H9 (cell line): ENCODE data around the gene ZNF567. TPM values are rescaled to one million over a fixed set of nuclear protein-coding genes. Genes with fewer than 3 reads are reported as not detected.
"Not testable (repeated sequence)": the region's sequence is repeated elsewhere in the genome, so short reads cannot be mapped to it uniquely, and the experiment has no call there.

Source experiments
- DNase-seq: peaks from one replicate; pipeline ENCODE4 v3.0.0-alpha.2; 2017
- H2AFZ ChIP-seq: one replicate; pipeline ENCODE4 v1.6.1; 2013; ENCODE audit warnings: mild to moderate bottlenecking, low read length, control low read depth, moderate library complexity
- H2AK5ac ChIP-seq: 2 replicates; pipeline ENCODE4 v1.6.1; 2013; ENCODE audit warnings: low read length, control low read depth, mixed read lengths; ENCODE audit not compliant: insufficient read length
- H2BK120ac ChIP-seq: one replicate; pipeline ENCODE4 v1.6.1; 2013; ENCODE audit warnings: low read depth, mild to moderate bottlenecking, low read length, control low read depth, inconsistent platforms; ENCODE audit not compliant: poor library complexity, severe bottlenecking
- H2BK12ac ChIP-seq: 2 replicates; pipeline ENCODE4 v1.6.1; 2013; ENCODE audit warnings: low read length, control low read depth, mixed read lengths, low read depth; ENCODE audit not compliant: insufficient read length
- H2BK15ac ChIP-seq: 2 replicates; pipeline ENCODE4 v1.6.1; 2013; ENCODE audit warnings: low read depth, low read length, control low read depth
- H2BK20ac ChIP-seq: one replicate; pipeline ENCODE4 v1.6.1; 2013; ENCODE audit warnings: low read depth, mild to moderate bottlenecking, low read length, control low read depth, inconsistent platforms; ENCODE audit not compliant: poor library complexity, severe bottlenecking
- H2BK5ac ChIP-seq: 2 replicates; pipeline ENCODE4 v1.6.1; 2013; ENCODE audit warnings: low read length, control low read depth, mixed read lengths; ENCODE audit not compliant: insufficient read length
- H3K14ac ChIP-seq: 2 replicates; pipeline ENCODE4 v1.6.1; 2013; ENCODE audit warnings: low read length, control low read depth; ENCODE audit not compliant: insufficient read depth
- H3K18ac ChIP-seq: 2 replicates; pipeline ENCODE4 v1.6.1; 2013; ENCODE audit warnings: low read depth, mild to moderate bottlenecking, mixed read lengths, low read length, control low read depth; ENCODE audit not compliant: insufficient read length
- H3K23ac ChIP-seq: 2 replicates; pipeline ENCODE4 v1.6.1; 2013; ENCODE audit warnings: low read length, control low read depth, mixed read lengths, low read depth; ENCODE audit not compliant: insufficient read length
- H3K23me2 ChIP-seq: 2 replicates; pipeline ENCODE4 v1.6.1; 2013; ENCODE audit warnings: low read depth, mild to moderate bottlenecking, mixed read lengths, low read length, control low read depth; ENCODE audit not compliant: insufficient read length, poor library complexity, severe bottlenecking
- H3K27ac ChIP-seq: 2 replicates; pipeline ENCODE4 v1.5.1; 2013; ENCODE audit warnings: low read length, control low read depth, mixed read lengths, low read depth; ENCODE audit not compliant: insufficient read length
- H3K27me3 ChIP-seq: 2 replicates; pipeline ENCODE4 v1.6.1; 2013; ENCODE audit warnings: low read length, control low read depth, inconsistent platforms; ENCODE audit not compliant: insufficient read depth
- H3K4ac ChIP-seq: 2 replicates; pipeline ENCODE4 v1.6.1; 2013; ENCODE audit warnings: low read depth, mild to moderate bottlenecking, control low read depth, inconsistent platforms, low read length, moderate library complexity
- H3K4me1 ChIP-seq: 2 replicates; pipeline ENCODE4 v1.6.1; 2013; ENCODE audit warnings: low read length, control low read depth, inconsistent platforms; ENCODE audit not compliant: insufficient read depth
- H3K4me2 ChIP-seq: 2 replicates; pipeline ENCODE4 v1.6.1; 2013; ENCODE audit warnings: low read length, control low read depth, mixed read lengths; ENCODE audit not compliant: insufficient read length, insufficient read depth
- H3K56ac ChIP-seq: 2 replicates; pipeline ENCODE4 v1.6.1; 2013; ENCODE audit warnings: low read depth, mild to moderate bottlenecking, mixed read lengths, low read length, control low read depth; ENCODE audit not compliant: insufficient read length
- H3K79me1 ChIP-seq: 2 replicates; pipeline ENCODE4 v1.6.1; 2013; ENCODE audit warnings: low read depth, mild to moderate bottlenecking, moderate library complexity, low read length, control low read depth, inconsistent platforms; ENCODE audit not compliant: insufficient read depth, poor library complexity, severe bottlenecking
- H3K79me2 ChIP-seq: 2 replicates; pipeline ENCODE4 v1.6.1; 2013; ENCODE audit warnings: low read length, control low read depth, inconsistent platforms; ENCODE audit not compliant: insufficient read depth
- H3K9ac ChIP-seq: 2 replicates; pipeline ENCODE4 v1.6.1; 2013; ENCODE audit warnings: low read length, control low read depth, mixed read lengths; ENCODE audit not compliant: insufficient read length; ENCODE audit errors: extremely low read depth
- H3K9me3 ChIP-seq: one replicate; pipeline ENCODE4 v1.6.1; 2013; ENCODE audit warnings: low read depth, low read length, inconsistent platforms; ENCODE audit not compliant: control insufficient read depth
- H3T11ph ChIP-seq: one replicate; pipeline ENCODE4 v1.6.1; 2013; ENCODE audit warnings: mild to moderate bottlenecking, low read length, control low read depth, inconsistent platforms
- H4K20me1 ChIP-seq: one replicate; pipeline ENCODE4 v1.6.1; 2013; ENCODE audit not compliant: control insufficient read depth, insufficient read length, insufficient read depth
- H4K5ac ChIP-seq: 2 replicates; pipeline ENCODE4 v1.6.1; 2013; ENCODE audit warnings: low read depth, mild to moderate bottlenecking, mixed read lengths, low read length, control low read depth; ENCODE audit not compliant: insufficient read length
- H4K8ac ChIP-seq: replicated peaks from 2 replicates; pipeline ENCODE4 v1.6.1; 2013; ENCODE audit warnings: low read length, control low read depth, mixed read lengths, low read depth; ENCODE audit not compliant: insufficient read length
- H4K91ac ChIP-seq: 2 replicates; pipeline ENCODE4 v1.6.1; 2013; ENCODE audit warnings: low read depth, mild to moderate bottlenecking, moderate library complexity, mixed read lengths, low read length, control low read depth; ENCODE audit not compliant: insufficient read length
- H3K27ac Mint-ChIP-seq, 3 experiments: 2 replicates in 2 of 3; 3 replicates in 1 of 3; pipeline ENCODE4 v1.8.0; 2020 to 2021; ENCODE audit warnings: mixed read lengths in 3 of 3, mild to moderate bottlenecking in 1 of 3, moderate library complexity in 1 of 3
- H3K27me3 Mint-ChIP-seq: 2 replicates; pipeline ENCODE4 v1.8.0; 2021; ENCODE audit warnings: low read depth, mild to moderate bottlenecking, moderate library complexity, mixed read lengths
- H3K36me3 Mint-ChIP-seq, 3 experiments: 2 replicates in 2 of 3; 3 replicates in 1 of 3; pipeline ENCODE4 v1.8.0; 2020 to 2021; ENCODE audit warnings: low read depth in 3 of 3, mixed read lengths in 3 of 3; ENCODE audit not compliant: insufficient read depth in 1 of 3
- H3K4me1 Mint-ChIP-seq, 2 experiments: 2 replicates each; pipeline ENCODE4 v1.8.0; 2020; ENCODE audit warnings: mixed read lengths in 2 of 2
- H3K4me3 Mint-ChIP-seq, 2 experiments: 2 replicates in 1 of 2; 3 replicates in 1 of 2; pipeline ENCODE4 v1.8.0; 2020 to 2021; ENCODE audit warnings: mild to moderate bottlenecking in 2 of 2, mixed read lengths in 2 of 2, moderate library complexity in 1 of 2
- H3K9me3 Mint-ChIP-seq, 2 experiments: 2 replicates in 1 of 2; 3 replicates in 1 of 2; pipeline ENCODE4 v1.8.0; 2020; ENCODE audit warnings: mild to moderate bottlenecking in 2 of 2, mixed read lengths in 2 of 2, moderate library complexity in 1 of 2
- WGBS: extraction: QIAGEN DNeasy Blood & Tissue Kit; methylation state at CpG from one replicate; pipeline ENCODE4 v1.1.7; 2013; ENCODE audit warnings: missing lambda C conversion rate, low lambda C conversion rate, mixed read lengths; ENCODE audit not compliant: insufficient read length; ENCODE audit errors: extremely low coverage; 5-methylcytosine and 5-hydroxymethylcytosine counted together
- total RNA-seq: library from RNA; stranded (reverse); gene quantifications from 2 replicates; pipeline ENCODE4 v1.2.1, GENCODE V29; 2021
- TF ChIP-seq, protein P1 (sequence below): fragments of 200-600 bp; sonication (generic); conservative IDR thresholded peaks from 3 replicates; pipeline ENCODE4 v1.8.0; 2021; ENCODE audit warnings: antibody characterized with exemption, mild to moderate bottlenecking

ZNF567 gene
- total RNA-seq, 1 experiment from 2014 or later: 16.1 TPM

DNA sequence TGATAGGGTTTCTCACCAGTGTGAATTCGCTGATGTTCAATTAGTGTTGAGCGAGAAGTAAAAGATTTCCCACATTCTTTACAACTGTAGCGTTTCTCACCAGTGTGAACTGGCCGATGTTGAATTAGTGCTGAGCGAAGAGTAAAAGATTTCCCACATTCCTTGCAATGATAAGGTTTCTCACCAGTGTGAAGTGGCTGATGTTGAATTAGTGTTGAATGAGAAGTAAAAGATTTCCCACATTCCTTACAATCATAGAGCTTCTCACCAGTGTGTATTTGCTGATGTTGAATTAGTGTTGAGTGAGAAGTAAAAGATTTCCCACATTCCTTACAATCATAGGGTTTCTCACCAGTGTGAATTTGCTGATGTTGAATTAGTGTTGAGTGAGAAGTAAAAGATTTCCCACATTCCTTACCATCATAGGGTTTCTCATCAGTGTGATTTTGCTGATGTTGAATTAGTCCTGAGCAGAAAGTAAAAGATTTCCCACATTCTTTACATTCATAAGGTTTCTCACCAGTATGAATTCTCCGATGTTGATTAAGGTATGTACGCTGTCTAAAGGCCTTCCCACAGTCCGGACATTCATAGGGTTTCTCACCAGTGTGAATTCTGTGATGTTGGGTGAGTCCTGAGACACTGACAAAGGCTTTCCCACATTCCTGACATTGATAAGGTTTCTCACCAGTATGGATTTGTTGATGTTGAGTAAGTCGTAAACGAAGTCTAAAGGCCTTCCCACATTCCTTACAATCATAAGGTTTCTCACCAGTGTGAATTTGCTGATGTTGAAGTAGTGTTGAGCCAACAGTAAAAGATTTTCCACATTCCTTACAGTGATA is 61.2 kb downstream of the ZNF567 start:
- Histone ChIP-seq H2BK20ac (no peak overlapping the region), H3K4me2 (no peak overlapping the region), H2BK120ac (no peak overlapping the region), H3K18ac (no peak overlapping the region), H3K79me1 (no peaks in the 10 kb centered on the region), H4K8ac (no peak overlapping the region), H2BK12ac (no peak overlapping the region), H4K20me1 (no peaks in the 10 kb centered on the region), H3K23ac (no peak overlapping the region), H2BK15ac (no peak overlapping the region), H3K56ac (no peak overlapping the region), H3K27me3 (no peaks in the 10 kb centered on the region), H3K23me2 (no peaks in the 10 kb centered on the region), H2BK5ac (no peak overlapping the region), H2AK5ac (no peak overlapping the region), H3K4ac (no peak overlapping the region), H3K9me3 (peaks cover 83% of the 10 kb centered on the region), H3K9ac (no peak overlapping the region), H3K4me1 (no peaks in the 10 kb centered on the region), H2AFZ (no peak overlapping the region), H3K14ac (no peak overlapping the region), H3K27ac (no peak overlapping the region), H4K91ac (no peak overlapping the region), H3T11ph (no peak overlapping the region), H3K79me2 (peaks cover 3% of the 10 kb centered on the region; the same call in 1 of the 2 replicates), H4K5ac (no peak overlapping the region)
- Mint-ChIP-seq H3K9me3 (peaks cover 93 to 98% of the 10 kb centered on the region in 2 experiments), H3K27me3 (peaks cover 21% of the 10 kb centered on the region), H3K36me3 (peaks cover 88 to 94% (median 93%) of the 10 kb centered on the region in 3 experiments), H3K4me3 (no peak overlapping the region), H3K4me1 (no peaks in the 10 kb centered on the region), H3K27ac (no peak overlapping the region)
- DNase-seq: no peak
- no CpG with 5 or more reads among the region's 10 CpGs for WGBS
- TF ChIP-seq, protein P1, sequence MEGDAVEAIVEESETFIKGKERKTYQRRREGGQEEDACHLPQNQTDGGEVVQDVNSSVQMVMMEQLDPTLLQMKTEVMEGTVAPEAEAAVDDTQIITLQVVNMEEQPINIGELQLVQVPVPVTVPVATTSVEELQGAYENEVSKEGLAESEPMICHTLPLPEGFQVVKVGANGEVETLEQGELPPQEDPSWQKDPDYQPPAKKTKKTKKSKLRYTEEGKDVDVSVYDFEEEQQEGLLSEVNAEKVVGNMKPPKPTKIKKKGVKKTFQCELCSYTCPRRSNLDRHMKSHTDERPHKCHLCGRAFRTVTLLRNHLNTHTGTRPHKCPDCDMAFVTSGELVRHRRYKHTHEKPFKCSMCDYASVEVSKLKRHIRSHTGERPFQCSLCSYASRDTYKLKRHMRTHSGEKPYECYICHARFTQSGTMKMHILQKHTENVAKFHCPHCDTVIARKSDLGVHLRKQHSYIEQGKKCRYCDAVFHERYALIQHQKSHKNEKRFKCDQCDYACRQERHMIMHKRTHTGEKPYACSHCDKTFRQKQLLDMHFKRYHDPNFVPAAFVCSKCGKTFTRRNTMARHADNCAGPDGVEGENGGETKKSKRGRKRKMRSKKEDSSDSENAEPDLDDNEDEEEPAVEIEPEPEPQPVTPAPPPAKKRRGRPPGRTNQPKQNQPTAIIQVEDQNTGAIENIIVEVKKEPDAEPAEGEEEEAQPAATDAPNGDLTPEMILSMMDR: no peak

GRCh38 chr19:36749613-36750012 is 62.2 kb downstream of the ZNF567 start:
- not testable (repeated sequence) for H3K23me2 ChIP-seq, H3K27ac ChIP-seq, H2BK12ac ChIP-seq, H3K4me1 Mint-ChIP-seq, H4K91ac ChIP-seq, H4K20me1 ChIP-seq, H2BK20ac ChIP-seq, H2BK120ac ChIP-seq, H3K27me3 ChIP-seq, H3K27ac Mint-ChIP-seq, DNase-seq, H3K9ac ChIP-seq, H3K4me2 ChIP-seq, H2AFZ ChIP-seq, H2AK5ac ChIP-seq, H2BK15ac ChIP-seq, H3K79me2 ChIP-seq, H3K18ac ChIP-seq, H3K79me1 ChIP-seq, H3K23ac ChIP-seq, H4K8ac ChIP-seq, H3K14ac ChIP-seq, H3T11ph ChIP-seq, H3K4ac ChIP-seq, H4K5ac ChIP-seq, H3K4me1 ChIP-seq, H3K56ac ChIP-seq, H2BK5ac ChIP-seq, H3K4me3 Mint-ChIP-seq
- peaks cover 93 to 98% of the 10 kb centered on the region in 2 experiments for H3K9me3 Mint-ChIP-seq
- peaks cover 93 to 98% (median 97%) of the 10 kb centered on the region in 3 experiments for H3K36me3 Mint-ChIP-seq
- WGBS: no CpG with 5 or more reads among the region's 8 CpGs
- peaks cover 21% of the 10 kb centered on the region for H3K27me3 Mint-ChIP-seq
- peaks cover 88% of the 10 kb centered on the region for H3K9me3 ChIP-seq
